ENCODE measurements around the gene POGZ.

DNA sequence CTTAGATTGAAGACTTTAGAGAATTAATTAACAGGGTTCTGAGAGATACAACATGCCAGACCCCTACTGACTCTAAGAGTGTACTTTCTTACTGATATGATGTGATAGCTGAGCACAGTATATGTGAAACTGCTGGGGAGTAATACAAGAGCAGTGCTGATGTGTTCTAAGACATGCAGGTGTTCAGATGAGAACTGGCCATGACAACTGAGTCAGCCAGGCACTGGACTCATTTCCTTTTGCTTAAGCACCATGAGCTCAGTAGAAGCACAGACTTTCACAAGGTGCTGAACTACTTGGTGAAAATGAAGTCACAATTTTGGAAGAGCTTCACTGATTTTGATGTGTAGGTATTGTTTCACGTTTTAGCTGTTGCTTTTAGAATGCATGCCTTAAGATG lies 15.9 kb upstream of the POGZ start:
- TF ChIP-seq, protein P1, sequence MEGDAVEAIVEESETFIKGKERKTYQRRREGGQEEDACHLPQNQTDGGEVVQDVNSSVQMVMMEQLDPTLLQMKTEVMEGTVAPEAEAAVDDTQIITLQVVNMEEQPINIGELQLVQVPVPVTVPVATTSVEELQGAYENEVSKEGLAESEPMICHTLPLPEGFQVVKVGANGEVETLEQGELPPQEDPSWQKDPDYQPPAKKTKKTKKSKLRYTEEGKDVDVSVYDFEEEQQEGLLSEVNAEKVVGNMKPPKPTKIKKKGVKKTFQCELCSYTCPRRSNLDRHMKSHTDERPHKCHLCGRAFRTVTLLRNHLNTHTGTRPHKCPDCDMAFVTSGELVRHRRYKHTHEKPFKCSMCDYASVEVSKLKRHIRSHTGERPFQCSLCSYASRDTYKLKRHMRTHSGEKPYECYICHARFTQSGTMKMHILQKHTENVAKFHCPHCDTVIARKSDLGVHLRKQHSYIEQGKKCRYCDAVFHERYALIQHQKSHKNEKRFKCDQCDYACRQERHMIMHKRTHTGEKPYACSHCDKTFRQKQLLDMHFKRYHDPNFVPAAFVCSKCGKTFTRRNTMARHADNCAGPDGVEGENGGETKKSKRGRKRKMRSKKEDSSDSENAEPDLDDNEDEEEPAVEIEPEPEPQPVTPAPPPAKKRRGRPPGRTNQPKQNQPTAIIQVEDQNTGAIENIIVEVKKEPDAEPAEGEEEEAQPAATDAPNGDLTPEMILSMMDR (IDR thresholded peaks at IDR 0.05): no peak
- TF ChIP-seq TCF7L2 (IDR thresholded peaks at IDR 0.05; ENCODE audit: low read depth, low read length) (no peak), SIN3A (IDR thresholded peaks at IDR 0.05; ENCODE audit: borderline replicate concordance, insufficient read depth, low read depth, low read length) (no peak), POLR2AphosphoS5 (IDR thresholded peaks at IDR 0.05; ENCODE audit: low read depth, low read length) (no peak)
